ENCODE results near the gene PPP1R16B.
"Not testable (repeated sequence)": the region's sequence is repeated elsewhere in the genome, so short reads cannot be mapped to it uniquely, and the experiment has no call there.

PPP1R16B gene

DNA sequence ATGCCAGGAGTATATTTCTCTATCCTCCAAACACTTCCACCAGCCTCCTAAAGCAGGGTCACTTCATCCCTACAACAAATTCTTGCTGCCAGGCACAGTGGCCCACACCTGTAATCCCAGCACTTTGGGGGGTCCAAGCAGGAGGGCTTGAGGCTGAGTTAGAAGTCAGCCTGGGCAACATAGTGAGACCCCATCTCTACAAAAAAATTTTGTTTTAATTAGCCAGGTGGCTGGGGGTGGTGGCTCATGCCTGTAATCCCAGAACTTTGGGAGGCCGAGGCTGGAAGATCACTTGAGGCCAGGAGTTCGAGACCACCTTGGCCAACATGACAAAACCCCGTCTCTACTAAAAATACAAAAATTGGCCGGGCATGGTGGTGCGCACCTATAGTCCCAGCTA is 11.4 kb upstream of the PPP1R16B start:
- DNase-seq, result not testable (repeated sequence)

- DNase-seq, result no peak
Measured at GRCh38 chr20:38798266-38798665, 7.2 kb upstream of the PPP1R16B start.

GRCh38 chr20:38799203-38799602 is 6.3 kb upstream of the PPP1R16B start:
- DNase-seq, result no peak

DNA sequence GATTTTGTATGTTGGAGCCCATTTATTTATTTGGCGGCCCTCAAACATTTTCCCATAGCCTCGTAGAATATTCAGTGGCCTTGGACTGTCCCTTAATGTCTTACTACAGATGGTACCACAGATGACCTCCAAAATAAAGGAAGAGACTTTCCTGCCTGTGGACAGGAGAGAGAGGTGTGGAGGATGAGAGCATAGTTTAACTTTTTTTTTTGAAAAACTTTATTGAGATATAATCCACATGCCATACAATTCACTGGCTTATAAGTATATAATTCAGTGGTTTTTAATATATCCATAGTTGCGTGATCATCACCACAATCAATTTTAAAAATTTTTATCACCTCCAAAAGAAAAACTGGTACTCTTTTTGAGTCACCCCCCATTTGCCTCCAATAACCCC is 4.6 kb upstream of the PPP1R16B start:
- no peak for DNase-seq

- no peak for DNase-seq
Measured at GRCh38 chr20:38804221-38804620, 1.3 kb upstream of the PPP1R16B start.

GRCh38 chr20:38804682-38805501 is 605 bp upstream of the PPP1R16B start:
- DNase-seq, result peak; percentile 75

DNA sequence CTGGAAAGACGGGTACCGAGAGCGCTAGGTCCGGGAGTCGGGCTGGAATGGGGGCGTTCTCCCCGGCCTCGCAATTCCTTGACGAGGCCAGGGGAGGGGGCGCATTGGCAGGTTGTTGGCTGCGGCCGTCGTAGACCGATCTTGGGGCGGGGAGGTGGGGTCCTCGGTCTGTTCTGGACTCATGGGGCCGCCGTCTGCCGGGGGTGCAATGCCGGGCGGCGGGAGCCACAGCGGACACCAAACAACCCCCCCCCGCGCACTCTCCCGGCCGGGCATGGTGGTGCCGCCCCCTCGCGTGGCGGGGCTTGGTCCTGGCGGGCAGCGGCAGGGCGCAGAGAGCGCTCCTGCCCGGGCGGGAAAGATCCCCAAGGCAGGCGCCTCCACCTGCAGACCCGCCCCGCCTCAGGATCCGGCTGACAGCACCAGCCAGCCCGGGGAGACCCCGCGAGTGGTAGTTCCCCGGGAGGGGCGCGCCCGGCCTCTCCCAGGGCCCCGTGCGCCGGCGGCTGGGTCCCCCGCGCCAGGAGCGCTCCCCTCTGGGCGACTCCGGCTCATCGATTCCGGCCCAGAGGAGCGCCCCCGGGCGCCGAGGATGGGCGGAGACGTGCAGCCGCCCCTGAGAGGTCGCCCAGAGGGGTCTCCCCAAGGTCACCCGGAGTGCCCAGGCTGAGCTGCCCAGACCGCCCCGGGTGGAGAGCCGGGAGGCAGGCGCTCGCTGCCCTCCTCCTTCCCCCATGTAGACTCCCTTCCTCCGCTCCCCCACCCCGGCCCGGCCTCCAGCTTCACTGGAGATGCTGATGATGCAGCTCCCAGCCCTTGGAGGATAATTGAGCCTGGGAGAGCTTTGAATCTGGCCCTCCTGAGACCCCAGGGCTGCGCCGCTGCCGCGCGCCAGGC is 709 bp downstream of the PPP1R16B start:
- peak; percentile 38 for DNase-seq

- peak; percentile 40 for DNase-seq
Measured at GRCh38 chr20:38806855-38807655, 1.6 kb downstream of the PPP1R16B start.

DNA sequence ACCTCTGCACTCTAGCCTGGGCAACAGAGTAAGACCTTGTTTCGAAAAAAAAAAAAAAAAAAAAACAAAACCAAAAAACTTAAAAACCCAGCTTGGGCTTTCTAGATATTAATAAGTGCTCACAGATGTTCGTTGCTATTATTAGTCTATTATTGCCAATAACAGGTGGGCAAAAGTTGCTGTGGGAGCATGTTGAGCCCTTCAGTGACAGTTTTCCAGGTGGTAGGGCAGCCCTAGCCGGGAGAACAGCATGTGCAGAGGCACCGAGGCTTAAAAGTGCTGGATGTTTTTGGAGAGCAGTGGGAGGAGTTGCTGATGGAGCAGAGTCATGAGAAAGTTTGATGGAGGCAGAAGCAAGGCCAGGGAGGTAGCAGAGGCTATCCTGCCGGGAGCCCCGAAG is 4.4 kb downstream of the PPP1R16B start:
- DNase-seq, result no peak

GRCh38 chr20:38810926-38811630 is 5.6 kb downstream of the PPP1R16B start:
- no peak for DNase-seq

DNA sequence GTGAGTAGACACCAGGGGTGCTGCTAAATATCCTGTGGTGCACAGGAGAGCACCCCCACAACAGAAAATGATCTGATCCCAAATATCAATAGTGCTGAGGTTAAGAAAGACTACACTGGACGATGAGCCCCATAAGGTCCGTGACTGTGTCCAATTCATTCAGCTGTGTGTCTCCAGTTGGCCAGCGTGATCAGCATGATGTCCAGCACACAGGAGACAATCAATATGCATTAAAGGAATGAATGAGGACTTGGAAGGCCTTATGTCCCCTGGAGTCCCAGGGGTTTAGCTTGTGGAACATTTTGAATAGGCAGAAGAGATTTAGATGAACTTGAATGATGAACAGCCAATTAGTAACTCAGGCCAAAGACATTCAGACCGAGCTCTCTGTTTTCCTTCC is 6.3 kb downstream of the PPP1R16B start:
- no peak for DNase-seq

DNA sequence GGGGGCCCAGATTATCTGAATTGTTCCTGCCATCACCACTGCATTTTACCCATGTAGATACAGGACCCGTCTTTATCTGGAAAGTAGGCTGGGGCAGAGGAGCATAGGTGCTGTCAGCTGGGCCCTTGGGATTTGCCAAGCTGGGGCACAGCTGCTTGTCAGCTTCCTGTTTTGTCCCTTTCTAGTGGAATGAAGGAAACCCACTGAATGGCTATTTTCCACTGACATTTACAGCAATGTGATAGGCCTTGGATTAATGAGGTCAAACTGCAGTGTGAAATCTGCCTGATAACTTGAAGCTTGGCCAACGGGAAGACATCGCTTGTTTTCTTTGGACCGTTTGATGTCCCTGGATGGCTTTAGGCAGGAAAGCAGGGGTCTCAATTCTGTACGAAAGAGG is 6.7 kb downstream of the PPP1R16B start:
- DNase-seq, result no peak

DNA sequence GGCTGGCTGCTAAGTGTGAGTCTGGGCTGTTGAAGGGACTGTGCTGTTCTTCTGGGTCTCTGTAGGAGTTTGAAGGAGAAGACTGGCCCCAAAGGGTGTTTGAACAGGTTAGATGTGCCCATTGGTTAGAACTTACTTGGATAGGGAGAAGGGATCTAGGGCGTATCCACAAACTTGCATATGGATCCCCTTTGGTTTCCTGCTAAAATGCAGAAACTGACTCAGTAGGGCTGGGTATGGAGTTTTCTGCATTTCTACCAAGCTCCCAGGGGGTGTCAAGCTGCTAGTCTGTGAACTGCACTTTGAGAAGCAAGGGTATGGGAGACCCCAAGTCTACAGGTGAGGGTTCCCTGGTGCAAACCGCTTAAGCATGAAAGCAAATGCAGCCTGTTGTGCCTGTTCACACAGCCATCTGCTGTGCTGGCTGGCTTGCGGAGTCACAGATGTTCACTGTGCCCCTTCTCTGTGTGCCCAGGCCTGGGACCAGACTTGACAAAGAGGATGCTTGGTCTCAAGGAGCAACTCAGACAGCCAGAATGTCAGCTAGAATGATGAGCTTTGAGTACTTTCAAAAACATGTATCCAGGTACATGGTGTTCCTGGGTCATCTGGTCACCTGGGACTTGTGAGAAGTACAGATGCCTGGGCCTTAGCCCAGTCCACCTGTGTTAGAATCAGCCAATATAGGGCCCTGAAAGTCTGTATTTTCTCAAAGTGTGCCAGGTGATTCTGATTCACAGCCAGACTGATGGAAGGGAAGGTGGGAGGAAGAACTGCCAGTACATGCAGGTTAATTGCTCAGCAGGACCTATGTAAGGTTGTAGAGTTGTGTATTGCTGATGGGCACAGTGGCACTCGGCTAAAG is 7.4 kb downstream of the PPP1R16B start:
- no peak for DNase-seq

- DNase-seq, result not testable (repeated sequence)
Measured at GRCh38 chr20:38813574-38813962, 8.1 kb downstream of the PPP1R16B start.

- no peak for DNase-seq
Measured at GRCh38 chr20:38815446-38815845, 9.9 kb downstream of the PPP1R16B start.

DNA sequence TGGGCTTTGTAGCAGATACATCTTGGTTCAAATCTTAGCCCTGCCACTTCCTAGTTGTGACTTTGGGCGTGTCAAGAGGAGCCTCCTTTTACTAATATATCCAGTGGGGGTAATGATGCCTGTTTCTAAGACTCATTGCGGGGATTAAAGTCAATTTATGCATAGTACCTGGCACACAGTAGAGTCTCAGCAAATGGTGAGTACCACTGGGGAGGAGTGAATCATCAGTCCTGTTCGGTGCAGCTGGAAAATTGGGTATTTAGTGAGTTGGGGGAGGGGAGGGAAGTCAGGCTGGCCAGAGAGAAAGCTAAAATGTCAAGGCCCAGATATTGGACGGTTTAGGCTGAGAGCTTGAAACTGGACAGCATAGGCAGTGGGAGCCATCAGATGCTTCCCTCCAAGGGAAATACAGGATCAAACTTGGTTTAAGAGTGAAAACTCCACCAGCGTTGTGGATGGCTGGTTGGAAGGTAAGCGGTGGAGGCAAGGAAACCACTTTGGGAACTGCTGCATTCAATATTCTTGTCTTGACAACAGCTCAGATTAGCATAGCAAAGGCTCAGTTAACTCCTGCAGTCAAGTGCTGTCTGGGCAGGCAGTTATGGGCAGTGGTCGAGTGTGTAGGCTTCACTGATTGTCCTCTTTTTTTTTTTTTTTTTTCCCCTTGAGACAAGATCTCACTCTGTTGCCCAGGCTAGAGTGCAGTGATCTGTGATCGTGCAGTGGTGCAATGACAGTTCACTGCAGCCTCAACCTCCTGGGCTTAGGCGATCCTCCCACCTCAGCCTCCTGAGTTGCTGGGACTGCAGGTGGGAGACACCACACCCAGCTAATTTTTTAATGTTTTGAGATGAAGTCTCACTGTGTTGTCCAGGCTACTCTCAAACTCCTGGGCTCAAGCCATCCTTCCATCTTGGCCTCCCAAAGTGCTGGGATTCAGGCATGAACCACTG is 12.9 kb downstream of the PPP1R16B start:
- DNase-seq, result no peak

- DNase-seq, result no peak
Measured at GRCh38 chr20:38825571-38825900, 20.0 kb downstream of the PPP1R16B start.

DNA sequence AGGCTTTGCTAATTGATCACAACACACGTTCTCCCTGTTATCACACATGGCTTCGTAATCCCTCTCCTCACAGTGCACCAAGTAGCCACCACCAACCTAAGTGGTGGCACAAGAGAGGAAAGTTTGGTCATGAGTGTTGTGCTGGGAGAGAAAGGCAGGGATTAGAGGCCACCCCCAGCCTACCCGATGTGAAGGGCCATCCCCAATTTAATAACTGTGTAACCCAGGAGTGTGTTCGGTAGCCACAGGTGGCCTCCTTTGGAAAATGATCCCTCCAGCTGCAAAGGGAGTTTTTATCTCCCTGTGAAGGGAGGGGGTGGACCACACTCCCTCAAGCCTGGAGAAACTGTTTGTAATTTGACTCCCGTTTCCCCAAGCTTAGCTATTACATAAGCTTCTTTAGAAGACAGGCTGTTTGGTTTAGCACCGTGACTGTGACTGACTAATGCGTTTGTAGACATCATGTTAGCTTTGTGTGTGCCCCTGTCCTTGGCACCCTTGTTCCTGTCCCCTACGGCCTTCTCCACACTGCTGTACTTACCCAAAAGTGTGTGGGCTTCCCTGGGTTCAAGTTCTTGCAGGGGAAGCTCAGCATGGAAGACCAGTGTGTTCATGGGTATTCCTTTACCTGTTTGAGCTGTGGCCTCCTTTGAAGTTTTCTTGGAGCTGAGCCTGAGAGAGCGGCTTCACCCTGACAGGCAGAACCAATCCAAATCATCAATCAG is 20.6 kb downstream of the PPP1R16B start:
- no peak for DNase-seq

- DNase-seq, result no peak
Measured at GRCh38 chr20:38827770-38828281, 22.3 kb downstream of the PPP1R16B start.

All from effector CD4-positive, alpha-beta T cell (primary cell).